HEK293 (cell line): ENCODE results near the gene CAB39L.
A peak's percentile ranks its signal among the peaks of the same experiment; 100 is the strongest.

Experiments used
- CTCF ChIA-PET: fragments of 350-600 bp; formaldehyde crosslinking; extraction: SDS; loops from one replicate; lab custom pipeline; 2021; ENCODE audit warnings: antibody characterized with exemption; lab: Yijun Ruan, JAX
- POLR2A ChIA-PET: fragments of 300-600 bp; formaldehyde crosslinking; extraction: SDS; loops from one replicate; lab custom pipeline; 2020; ENCODE audit warnings: antibody characterized with exemption, inconsistent platforms; lab: Yijun Ruan, JAX
- H3K27ac ChIP-seq: fragments of 200-500 bp; sonication (Bioruptor generic); 2 replicates; pipeline ENCODE4 v1.5.1; 2014; ENCODE audit warnings: low read depth, low read length, control low read depth, inconsistent platforms; ENCODE audit errors: extremely low read depth
- H3K36me3 ChIP-seq, 2 experiments: fragments of 200-500 bp in 1 of 2; sonication (Bioruptor generic) in 1 of 2; 1 replicate in 1 of 2; 2 replicates in 1 of 2; pipeline ENCODE4 v1.5.1; 2014 to 2017; ENCODE audit warnings: inconsistent platforms in 2 of 2, low read length in 2 of 2; ENCODE audit not compliant: control insufficient read depth in 2 of 2, insufficient read depth in 1 of 2
- H3K4me1 ChIP-seq: fragments of 200-500 bp; sonication (Bioruptor generic); 2 replicates; pipeline ENCODE4 v1.5.1; 2014; ENCODE audit warnings: mild to moderate bottlenecking, low read length, inconsistent platforms; ENCODE audit not compliant: control insufficient read depth, insufficient read depth
- H3K4me3 ChIP-seq: 2 replicates; pipeline ENCODE4 v1.5.1; 2011; ENCODE audit warnings: low read depth, mild to moderate bottlenecking, control low read depth, low read length, moderate library complexity
- H3K9me3 ChIP-seq: fragments of 200-500 bp; sonication (Bioruptor generic); 2 replicates; pipeline ENCODE4 v1.5.1; 2014; ENCODE audit warnings: low read depth, low read length, inconsistent platforms; ENCODE audit not compliant: control insufficient read depth, insufficient read depth
- BCL11B ChIP-seq: fragments of 450-650 bp; formaldehyde crosslinking; IDR thresholded peaks from 2 replicates; pipeline ENCODE4 v1.5.1; 2016; ENCODE audit warnings: low read depth, missing biosample characterization, missing genetic modification characterization
- KLF9 ChIP-seq: fragments of 450-650 bp; formaldehyde crosslinking; IDR thresholded peaks from 2 replicates; pipeline ENCODE4 v1.5.1; 2016; ENCODE audit warnings: missing biosample characterization, missing genetic modification characterization, low read depth
- MZF1 ChIP-seq: fragments of 450-650 bp; formaldehyde crosslinking; IDR thresholded peaks from 2 replicates; pipeline ENCODE4 v1.5.1; 2017; ENCODE audit warnings: missing biosample characterization, missing genetic modification characterization, borderline replicate concordance
- PRDM1 ChIP-seq: fragments of 450-650 bp; formaldehyde crosslinking; IDR thresholded peaks from 2 replicates; pipeline ENCODE4; 2016; ENCODE audit warnings: missing biosample characterization, missing genetic modification characterization
- YY1 ChIP-seq: fragments of 450-650 bp; formaldehyde crosslinking; IDR thresholded peaks from 2 replicates; pipeline ENCODE4 v1.5.1; 2018; ENCODE audit warnings: missing biosample characterization, missing genetic modification characterization
- ZBTB17 ChIP-seq: fragments of 450-650 bp; formaldehyde crosslinking; IDR thresholded peaks from 2 replicates; pipeline ENCODE4 v1.5.1; 2016; ENCODE audit warnings: missing biosample characterization, missing genetic modification characterization
- ZNF140 ChIP-seq: fragments of 450-650 bp; formaldehyde crosslinking; IDR thresholded peaks from 2 replicates; pipeline ENCODE4 v1.5.1; 2016; ENCODE audit warnings: missing biosample characterization, missing genetic modification characterization
- ZNF157 ChIP-seq: fragments of 450-650 bp; formaldehyde crosslinking; IDR thresholded peaks from 2 replicates; pipeline ENCODE4 v1.5.1; 2016; ENCODE audit warnings: missing biosample characterization, missing genetic modification characterization
- ZNF211 ChIP-seq: fragments of 450-650 bp; formaldehyde crosslinking; IDR thresholded peaks from 2 replicates; pipeline ENCODE4 v1.5.1; 2016; ENCODE audit warnings: low read depth, missing biosample characterization, missing genetic modification characterization
- ZNF223 ChIP-seq: fragments of 450-650 bp; formaldehyde crosslinking; IDR thresholded peaks from 2 replicates; pipeline ENCODE4 v1.5.1; 2016; ENCODE audit warnings: missing biosample characterization, missing genetic modification characterization
- ZNF23 ChIP-seq: fragments of 450-650 bp; formaldehyde crosslinking; IDR thresholded peaks from 2 replicates; pipeline ENCODE4 v1.5.1; 2016; ENCODE audit warnings: missing biosample characterization, missing genetic modification characterization, borderline replicate concordance
- ZNF274 ChIP-seq, 2 experiments: fragments of 200-500 bp in 1 of 2; fragments of 450-650 bp in 1 of 2; sonication (Bioruptor generic) in 1 of 2; formaldehyde crosslinking in 1 of 2; IDR thresholded peaks; 2 replicates each; pipeline versions ENCODE4 v1.5.1 to v1.6.1; 2014 to 2016; ENCODE audit warnings: borderline replicate concordance in 1 of 2, inconsistent platforms in 1 of 2, low read length in 1 of 2, missing biosample characterization in 1 of 2, missing genetic modification characterization in 1 of 2
- ZNF324 ChIP-seq: fragments of 450-650 bp; formaldehyde crosslinking; IDR thresholded peaks from 2 replicates; pipeline ENCODE4 v1.5.1; 2016; ENCODE audit warnings: missing biosample characterization, missing genetic modification characterization
- ZNF350 ChIP-seq: fragments of 450-650 bp; formaldehyde crosslinking; IDR thresholded peaks from 2 replicates; pipeline ENCODE4 v1.5.0; 2017; ENCODE audit warnings: missing biosample characterization, mild to moderate bottlenecking, missing genetic modification characterization
- ZNF433 ChIP-seq: fragments of 450-650 bp; formaldehyde crosslinking; IDR thresholded peaks from 2 replicates; pipeline ENCODE4 v1.5.1; 2016; ENCODE audit warnings: missing biosample characterization, missing genetic modification characterization, low read depth
- ZNF514 ChIP-seq: fragments of 450-650 bp; formaldehyde crosslinking; IDR thresholded peaks from 2 replicates; pipeline ENCODE4 v1.5.1; 2016; ENCODE audit warnings: missing biosample characterization, missing genetic modification characterization
- ZNF549 ChIP-seq: fragments of 450-650 bp; IDR thresholded peaks from 2 replicates; pipeline ENCODE4 v1.5.1; 2018; ENCODE audit warnings: missing biosample characterization, missing genetic modification characterization, mild to moderate bottlenecking, inconsistent platforms, moderate library complexity
- ZNF585B ChIP-seq: fragments of 450-650 bp; formaldehyde crosslinking; IDR thresholded peaks from 2 replicates; pipeline ENCODE4 v1.5.1; 2016; ENCODE audit warnings: missing biosample characterization, missing genetic modification characterization
- ZNF76 ChIP-seq: fragments of 450-650 bp; formaldehyde crosslinking; IDR thresholded peaks from 2 replicates; pipeline ENCODE4; 2016; ENCODE audit warnings: low read depth, missing biosample characterization, missing genetic modification characterization, borderline replicate concordance
- ZNF792 ChIP-seq: fragments of 450-650 bp; formaldehyde crosslinking; IDR thresholded peaks from 2 replicates; pipeline ENCODE4 v1.5.1; 2016; ENCODE audit warnings: missing biosample characterization, missing genetic modification characterization
- TF ChIP-seq, protein P1 (sequence below): fragments of 450-650 bp; formaldehyde crosslinking; IDR thresholded peaks from 2 replicates; pipeline ENCODE4 v1.5.1; 2016; ENCODE audit warnings: missing biosample characterization, missing genetic modification characterization
- TF ChIP-seq, protein P2 (sequence below): fragments of 450-650 bp; formaldehyde crosslinking; IDR thresholded peaks from 2 replicates; pipeline ENCODE4 v1.5.1; 2017; ENCODE audit warnings: missing biosample characterization, missing genetic modification characterization
- TF ChIP-seq, protein P3 (sequence below): fragments of 450-650 bp; formaldehyde crosslinking; IDR thresholded peaks from 2 replicates; pipeline ENCODE4 v1.5.1; 2016; ENCODE audit warnings: missing biosample characterization, missing genetic modification characterization

The CAB39L gene

DNA sequence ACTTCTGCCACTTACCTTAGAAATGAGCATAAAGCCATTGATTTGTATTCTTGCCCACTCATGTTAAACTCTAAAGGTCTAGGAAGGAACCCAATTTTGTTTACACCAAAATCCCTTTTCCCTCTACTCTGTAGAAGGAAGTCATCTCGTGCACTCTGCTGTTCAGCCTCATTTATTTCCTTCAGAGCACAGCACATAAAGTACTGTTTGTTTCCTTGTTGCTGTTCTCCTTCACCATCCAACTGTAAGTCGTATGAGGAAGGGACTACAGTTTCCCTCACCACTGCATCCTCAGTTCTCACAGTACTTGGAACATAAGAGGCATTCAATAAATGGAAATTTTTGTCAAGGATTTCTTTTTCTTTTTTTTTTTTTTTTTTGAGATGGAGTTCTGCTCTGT lies 171.6 kb downstream of the CAB39L start:
- peaks cover 0 to 5% of the 10 kb centered on the region in 2 experiments; a peak in 1 of 3 replicates for H3K36me3 ChIP-seq
- CTCF ChIA-PET: interaction anchor here (0.7 kb wide), 1 partner anchor 518 kb away, joined by 3 read pairs; no protein-coding TSS in a partner anchor
- POLR2A ChIA-PET: no interaction called here
- TF ChIP-seq ZNF433 (no peak), ZNF274 (IDR thresholded peaks at IDR 0.05; ENCODE audit: low read length) (no peak), ZNF274 (tag by site-specific recombination; IDR thresholded peaks at IDR 0.05; ENCODE audit: borderline replicate concordance) (no peak), ZNF549 (tag by site-specific recombination) (no peak), ZNF514 (tag by site-specific recombination) (no peak)
- H3K4me3 ChIP-seq: no peak overlapping the region
- H3K9me3 ChIP-seq: no peaks in the 10 kb centered on the region
- no peak overlapping the region for H3K27ac ChIP-seq
- no peaks in the 10 kb centered on the region for H3K4me1 ChIP-seq

DNA sequence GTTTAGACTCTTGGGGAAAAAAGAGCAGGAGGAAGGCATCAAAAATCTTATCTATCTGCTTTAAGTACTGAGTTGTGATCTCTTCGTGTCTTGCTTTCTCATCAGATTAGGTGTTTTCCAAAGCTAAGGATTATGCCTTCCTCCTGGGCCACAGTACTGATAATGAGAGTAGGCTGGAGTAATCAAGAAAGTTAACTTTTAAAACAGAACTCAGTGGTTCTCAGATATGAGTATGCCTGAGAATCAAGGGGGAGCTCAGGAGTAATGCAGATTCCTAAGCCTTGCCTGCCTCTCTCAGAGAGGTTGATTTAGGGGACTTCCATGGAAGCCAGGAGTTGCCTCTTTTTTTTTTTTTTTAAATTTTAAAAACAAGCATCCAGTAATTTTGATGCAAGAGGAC lies 172.6 kb downstream of the CAB39L start:
- Histone ChIP-seq H3K4me1 (no peaks in the 10 kb centered on the region), H3K27ac (no peak overlapping the region), H3K4me3 (no peak overlapping the region), H3K36me3 (peaks cover 0 to 5% of the 10 kb centered on the region in 2 experiments; a peak in 1 of 3 replicates), H3K9me3 (no peaks in the 10 kb centered on the region)
- POLR2A ChIA-PET: no interaction called here
- TF ChIP-seq MZF1: no peak
- no peak for TF ChIP-seq ZNF211 (tag by site-specific recombination)
- CTCF ChIA-PET: interaction anchor here (0.7 to 1.0 kb wide), 3 partner anchors 10 to 153 kb away, joined by 3 to 4 read pairs (median 3); no protein-coding TSS in a partner anchor

DNA sequence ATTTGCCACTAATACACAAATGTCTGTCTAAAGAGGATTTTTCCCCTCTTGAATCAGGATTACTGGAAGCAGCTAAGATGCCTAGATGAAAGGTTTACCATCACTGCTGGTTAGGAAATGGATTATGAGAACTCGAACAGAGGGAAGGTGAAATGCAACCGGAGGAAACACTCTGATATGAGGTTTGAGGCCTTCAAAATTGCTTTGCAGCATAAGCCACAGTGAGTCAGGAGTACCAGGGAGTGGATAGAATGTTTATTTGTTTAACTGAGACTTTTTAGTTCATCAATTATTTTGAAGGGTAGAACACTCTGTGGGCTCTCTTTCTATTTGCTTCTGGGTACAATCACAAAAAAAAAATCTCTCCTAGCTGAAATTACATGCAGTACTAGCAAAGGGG lies 178.0 kb downstream of the CAB39L start:
- ChIA-PET CTCF (interaction anchor here (0.9 kb wide), 1 partner anchor 14 kb away, joined by 3 read pairs; no protein-coding TSS in a partner anchor), POLR2A (no interaction called here)
- TF ChIP-seq ZBTB17 (peak; percentile 82), ZNF157 (tag by site-specific recombination) (no peak)
- Histone ChIP-seq H3K4me1 (no peaks in the 10 kb centered on the region), H3K9me3 (no peaks in the 10 kb centered on the region), H3K27ac (no peak overlapping the region), H3K36me3 (peaks cover 0 to 14% of the 10 kb centered on the region in 2 experiments; a peak in 1 of 3 replicates), H3K4me3 (no peak overlapping the region)

DNA sequence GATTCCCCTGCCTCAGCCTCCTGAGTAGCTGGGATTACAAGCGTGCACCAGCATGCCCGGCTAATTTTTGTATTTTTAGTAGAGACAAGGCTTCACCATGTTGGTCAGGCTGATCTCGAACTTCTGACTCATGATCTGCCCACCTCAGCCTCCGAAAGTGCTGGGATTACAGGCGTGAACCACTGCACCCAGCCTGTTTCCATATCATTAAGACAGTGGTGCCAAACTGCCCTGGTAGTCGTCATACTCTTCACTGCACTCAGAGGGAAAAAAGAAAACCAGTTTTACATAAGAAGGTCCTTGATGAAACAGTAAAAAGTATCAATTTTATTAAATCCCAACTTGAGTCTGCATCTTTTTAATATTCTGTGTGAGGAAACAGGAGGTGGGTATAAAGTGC lies 181.2 kb downstream of the CAB39L start:
- H3K9me3 ChIP-seq: no peaks in the 10 kb centered on the region
- no peak overlapping the region for H3K4me3 ChIP-seq
- H3K4me1 ChIP-seq: no peaks in the 10 kb centered on the region
- ChIA-PET POLR2A (no interaction called here), CTCF (no interaction called here)
- H3K27ac ChIP-seq: no peak overlapping the region
- peaks cover 7 to 29% of the 10 kb centered on the region in 2 experiments for H3K36me3 ChIP-seq
- TF ChIP-seq, protein P1, sequence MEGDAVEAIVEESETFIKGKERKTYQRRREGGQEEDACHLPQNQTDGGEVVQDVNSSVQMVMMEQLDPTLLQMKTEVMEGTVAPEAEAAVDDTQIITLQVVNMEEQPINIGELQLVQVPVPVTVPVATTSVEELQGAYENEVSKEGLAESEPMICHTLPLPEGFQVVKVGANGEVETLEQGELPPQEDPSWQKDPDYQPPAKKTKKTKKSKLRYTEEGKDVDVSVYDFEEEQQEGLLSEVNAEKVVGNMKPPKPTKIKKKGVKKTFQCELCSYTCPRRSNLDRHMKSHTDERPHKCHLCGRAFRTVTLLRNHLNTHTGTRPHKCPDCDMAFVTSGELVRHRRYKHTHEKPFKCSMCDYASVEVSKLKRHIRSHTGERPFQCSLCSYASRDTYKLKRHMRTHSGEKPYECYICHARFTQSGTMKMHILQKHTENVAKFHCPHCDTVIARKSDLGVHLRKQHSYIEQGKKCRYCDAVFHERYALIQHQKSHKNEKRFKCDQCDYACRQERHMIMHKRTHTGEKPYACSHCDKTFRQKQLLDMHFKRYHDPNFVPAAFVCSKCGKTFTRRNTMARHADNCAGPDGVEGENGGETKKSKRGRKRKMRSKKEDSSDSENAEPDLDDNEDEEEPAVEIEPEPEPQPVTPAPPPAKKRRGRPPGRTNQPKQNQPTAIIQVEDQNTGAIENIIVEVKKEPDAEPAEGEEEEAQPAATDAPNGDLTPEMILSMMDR: no peak
- TF ChIP-seq ZNF23 (no peak), ZBTB17 (no peak), ZNF585B (tag by site-specific recombination) (no peak), YY1 (tag by site-specific recombination) (no peak), ZNF792 (tag by site-specific recombination) (no peak), ZNF223 (tag by site-specific recombination) (no peak), KLF9 (tag by site-specific recombination) (no peak), PRDM1 (no peak), ZNF324 (tag by site-specific recombination) (no peak), ZNF140 (tag by site-specific recombination) (no peak), ZNF350 (tag by site-specific recombination) (no peak), BCL11B (tag by site-specific recombination) (no peak), ZNF76 (no peak)
- TF ChIP-seq, protein P2, sequence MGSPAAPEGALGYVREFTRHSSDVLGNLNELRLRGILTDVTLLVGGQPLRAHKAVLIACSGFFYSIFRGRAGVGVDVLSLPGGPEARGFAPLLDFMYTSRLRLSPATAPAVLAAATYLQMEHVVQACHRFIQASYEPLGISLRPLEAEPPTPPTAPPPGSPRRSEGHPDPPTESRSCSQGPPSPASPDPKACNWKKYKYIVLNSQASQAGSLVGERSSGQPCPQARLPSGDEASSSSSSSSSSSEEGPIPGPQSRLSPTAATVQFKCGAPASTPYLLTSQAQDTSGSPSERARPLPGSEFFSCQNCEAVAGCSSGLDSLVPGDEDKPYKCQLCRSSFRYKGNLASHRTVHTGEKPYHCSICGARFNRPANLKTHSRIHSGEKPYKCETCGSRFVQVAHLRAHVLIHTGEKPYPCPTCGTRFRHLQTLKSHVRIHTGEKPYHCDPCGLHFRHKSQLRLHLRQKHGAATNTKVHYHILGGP (tag by site-specific recombination): no peak
- TF ChIP-seq, protein P3, sequence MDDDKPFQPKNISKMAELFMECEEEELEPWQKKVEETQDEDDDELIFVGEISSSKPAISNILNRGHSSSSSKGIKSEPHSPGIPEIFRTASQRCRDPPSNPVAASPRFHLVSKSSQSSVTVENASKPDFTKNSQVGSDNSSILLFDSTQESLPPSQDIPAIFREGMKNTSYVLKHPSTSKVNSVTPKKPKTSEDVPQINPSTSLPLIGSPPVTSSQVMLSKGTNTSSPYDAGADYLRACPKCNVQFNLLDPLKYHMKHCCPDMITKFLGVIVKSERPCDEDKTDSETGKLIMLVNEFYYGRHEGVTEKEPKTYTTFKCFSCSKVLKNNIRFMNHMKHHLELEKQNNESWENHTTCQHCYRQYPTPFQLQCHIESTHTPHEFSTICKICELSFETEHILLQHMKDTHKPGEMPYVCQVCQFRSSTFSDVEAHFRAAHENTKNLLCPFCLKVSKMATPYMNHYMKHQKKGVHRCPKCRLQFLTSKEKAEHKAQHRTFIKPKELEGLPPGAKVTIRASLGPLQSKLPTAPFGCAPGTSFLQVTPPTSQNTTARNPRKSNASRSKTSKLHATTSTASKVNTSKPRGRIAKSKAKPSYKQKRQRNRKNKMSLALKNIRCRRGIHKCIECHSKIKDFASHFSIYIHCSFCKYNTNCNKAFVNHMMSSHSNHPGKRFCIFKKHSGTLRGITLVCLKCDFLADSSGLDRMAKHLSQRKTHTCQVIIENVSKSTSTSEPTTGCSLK: no peak
